ENCODE results near the gene ARMS2. TPM values are rescaled to one million over a fixed set of nuclear protein-coding genes. Genes with fewer than 3 reads are reported as not detected.
A peak's percentile ranks its signal among the peaks of the same experiment; 100 is the strongest.

ARMS2 gene
- total RNA-seq, 6 experiments from 2014 or later = not detected

GRCh38 chr10:122498521-122498920, 44.1 kb downstream of the ARMS2 start:
- 70% methylated on average over 4 of the region's 5 CpGs for WGBS (ENCODE audit: insufficient coverage, low coverage, low lambda C conversion rate, missing lambda C conversion rate)
- Histone ChIP-seq H3K27me3 (no peaks in the 10 kb centered on the region), H3K4me1 (no peaks in the 10 kb centered on the region), H3K27ac (no peak overlapping the region), H3K36me3 (no peaks in the 10 kb centered on the region), H3K9me3 (no peaks in the 10 kb centered on the region), H3K4me3 (no peak overlapping the region)
- DNase-seq (no peak), ATAC-seq (no peak)
- TF ChIP-seq CTCF (IDR thresholded peaks at IDR 0.05) (no peak), POLR2A (IDR thresholded peaks at IDR 0.05) (no peak)
- intact Hi-C loops (cut with DNase I) = no loop called here

- TF ChIP-seq POLR2A (IDR thresholded peaks at IDR 0.05) (no peak), CTCF (IDR thresholded peaks at IDR 0.05) (no peak)
- no peaks in the 10 kb centered on the region for H3K36me3 ChIP-seq
- no peaks in the 10 kb centered on the region for H3K9me3 ChIP-seq
- H3K27ac ChIP-seq = no peak overlapping the region
- ATAC-seq (no peak), DNase-seq (no peak)
- H3K27me3 ChIP-seq = no peaks in the 10 kb centered on the region
- H3K4me1 ChIP-seq = no peaks in the 10 kb centered on the region
- intact Hi-C loops (cut with DNase I) = no loop called here
- 66% methylated on average over 5 of the region's 8 CpGs for WGBS (ENCODE audit: insufficient coverage, low coverage, low lambda C conversion rate, missing lambda C conversion rate)
- H3K4me3 ChIP-seq = no peak overlapping the region
These were observed 44.6 kb downstream of the ARMS2 start for GRCh38 chr10:122499012-122499411.

- intact Hi-C loops (cut with DNase I) = no loop called here
- ATAC-seq (peak; percentile 50 to 81 (median 54)), DNase-seq (no peak)
- 77% methylated on average over 4 of the region's 5 CpGs for WGBS (ENCODE audit: insufficient coverage, low coverage, low lambda C conversion rate, missing lambda C conversion rate)
- Histone ChIP-seq H3K9me3 (no peaks in the 10 kb centered on the region), H3K36me3 (no peaks in the 10 kb centered on the region), H3K27ac (no peak overlapping the region), H3K4me1 (no peaks in the 10 kb centered on the region), H3K4me3 (no peak overlapping the region), H3K27me3 (no peaks in the 10 kb centered on the region)
- TF ChIP-seq CTCF (IDR thresholded peaks at IDR 0.05) (no peak), POLR2A (IDR thresholded peaks at IDR 0.05) (no peak)
These were observed 45.1 kb downstream of the ARMS2 start for GRCh38 chr10:122499491-122499941.

- H3K9me3 ChIP-seq = no peaks in the 10 kb centered on the region
- H3K4me3 ChIP-seq = no peak overlapping the region
- H3K36me3 ChIP-seq = no peaks in the 10 kb centered on the region
- intact Hi-C loops (cut with DNase I) = loop anchor here in 1 of 2 donors (10.0 kb wide), 1 partner anchor 75 kb away; no protein-coding TSS in a partner anchor
- no peaks in the 10 kb centered on the region for H3K27me3 ChIP-seq
- H3K4me1 ChIP-seq = no peaks in the 10 kb centered on the region
- no peak overlapping the region for H3K27ac ChIP-seq
- no peak for DNase-seq
- 68% methylated on average over 3 of the region's 5 CpGs for WGBS (ENCODE audit: insufficient coverage, low coverage, low lambda C conversion rate, missing lambda C conversion rate)
- TF ChIP-seq CTCF (IDR thresholded peaks at IDR 0.05) = no peak
- ATAC-seq = no peak
These were observed 45.7 kb downstream of the ARMS2 start for GRCh38 chr10:122500194-122500593.

- no peak for ATAC-seq
- no peak for DNase-seq
- 67% methylated on average over 5 of the region's 6 CpGs for WGBS (ENCODE audit: insufficient coverage, low coverage, low lambda C conversion rate, missing lambda C conversion rate)
- H3K27ac ChIP-seq = no peak overlapping the region
- TF ChIP-seq CTCF (IDR thresholded peaks at IDR 0.05) = no peak
- no peak for TF ChIP-seq POLR2A (IDR thresholded peaks at IDR 0.05)
- no peaks in the 10 kb centered on the region for H3K27me3 ChIP-seq
- H3K36me3 ChIP-seq = no peaks in the 10 kb centered on the region
- no peaks in the 10 kb centered on the region for H3K9me3 ChIP-seq
- intact Hi-C loops (cut with DNase I) = loop anchor here in 1 of 2 donors (10.0 kb wide), 1 partner anchor 74 kb away; no protein-coding TSS in a partner anchor
- H3K4me3 ChIP-seq = no peak overlapping the region
- no peaks in the 10 kb centered on the region for H3K4me1 ChIP-seq
These were observed 46.3 kb downstream of the ARMS2 start for GRCh38 chr10:122500726-122501125.

Data from right lobe of liver (tissue), 6 donors.